GM12891 (cell line): ENCODE data around the gene KIF6.

Experiments used
- DNase-seq: peaks from one replicate; pipeline ENCODE4 v3.0.0; 2011; ENCODE audit warnings: low spot score; ENCODE audit not compliant: insufficient read length
- FAIRE-seq: peaks from 2 replicates; lab custom pipeline; 2011; peaks lifted over from hg19 to GRCh38; lab: Jason Lieb, UNC
- PAX5 ChIP-seq: IDR thresholded peaks from 2 replicates; pipeline ENCODE4 v1.6.1; 2011; ENCODE audit warnings: low read length, moderate library complexity, mild to moderate bottlenecking; ENCODE audit not compliant: insufficient read depth, severe bottlenecking
- POLR2A ChIP-seq: IDR thresholded peaks from 2 replicates; pipeline ENCODE4 v1.6.1; 2011; ENCODE audit warnings: low read depth, low read length, control low read depth
- POLR2AphosphoS5 ChIP-seq: IDR thresholded peaks from 2 replicates; pipeline ENCODE4 v1.6.1; 2011; ENCODE audit warnings: low read depth, low read length, control low read depth
- POU2F2 ChIP-seq: IDR thresholded peaks from 2 replicates; pipeline ENCODE4 v1.6.1; 2011; ENCODE audit warnings: low read depth, mild to moderate bottlenecking, control low read depth, low read length, moderate library complexity
- SPI1 ChIP-seq: IDR thresholded peaks from 2 replicates; pipeline ENCODE4 v1.6.1; 2011; ENCODE audit warnings: low read depth, low read length, control low read depth
- TAF1 ChIP-seq: IDR thresholded peaks from 2 replicates; pipeline ENCODE4 v1.6.1; 2011; ENCODE audit warnings: low read depth, low read length, control low read depth

The KIF6 gene

DNA sequence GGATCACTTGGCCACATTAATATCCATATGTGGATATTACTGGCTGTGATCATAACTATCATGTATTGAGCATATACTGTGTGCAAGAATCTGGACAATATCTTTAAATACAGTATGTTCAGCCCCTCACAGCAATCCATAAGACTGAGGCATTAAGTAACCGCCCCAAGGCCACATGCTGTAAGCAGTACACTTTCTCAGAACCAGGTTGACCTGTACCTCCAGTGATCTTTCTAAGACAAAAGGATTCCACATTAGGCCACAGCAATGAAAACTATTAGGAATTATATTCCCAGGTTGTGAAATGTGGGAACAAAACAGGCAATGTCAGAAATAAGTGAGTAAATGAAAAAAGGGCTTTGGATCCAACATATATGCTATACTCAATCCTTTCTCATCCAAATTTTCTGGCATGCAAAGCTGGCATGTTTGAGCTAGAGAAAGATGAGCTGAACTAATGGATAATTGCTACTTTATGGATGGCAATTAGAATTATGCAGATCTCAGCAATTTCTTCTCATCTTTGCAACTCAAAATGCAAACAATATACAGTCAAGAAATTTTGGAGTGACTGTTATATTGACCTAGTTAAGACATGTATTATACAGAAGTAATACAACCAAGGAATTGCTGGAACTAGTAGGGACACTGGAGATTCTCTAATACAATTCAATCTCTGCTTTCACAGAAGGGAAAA, 86.9 kb downstream of the KIF6 start:
- no peak for FAIRE-seq
- DNase-seq = no peak
- TF ChIP-seq POLR2A (no peak), SPI1 (no peak), PAX5 (no peak), POLR2AphosphoS5 (no peak), POU2F2 (no peak), TAF1 (no peak)

- TF ChIP-seq POLR2A (no peak), SPI1 (no peak), PAX5 (no peak), POU2F2 (no peak), POLR2AphosphoS5 (no peak), TAF1 (no peak)
- DNase-seq = no peak
- FAIRE-seq = no peak
Observed at GRCh38 chr6:39634646-39635341, 90.4 kb downstream of the KIF6 start.

DNA sequence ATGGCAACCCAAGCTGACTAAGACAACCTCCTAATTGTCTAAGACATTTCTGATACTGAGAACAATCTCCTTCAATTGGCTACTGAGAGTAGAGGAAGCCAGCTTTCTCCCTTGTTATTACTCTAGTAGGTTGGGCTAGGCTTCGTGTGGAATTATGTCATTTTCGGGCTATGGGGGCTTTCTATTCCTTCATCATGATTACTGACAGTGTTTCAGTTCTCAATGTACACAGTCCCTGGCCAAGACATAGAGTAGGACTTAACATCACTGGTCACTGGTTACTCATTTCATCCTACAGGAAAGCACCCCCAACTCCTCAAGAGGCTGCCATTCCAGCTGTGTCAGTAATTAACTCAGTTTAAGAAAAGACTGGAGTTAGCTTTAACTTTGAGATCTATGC, 100.0 kb downstream of the KIF6 start:
- TF ChIP-seq POLR2A (no peak), POU2F2 (no peak), POLR2AphosphoS5 (no peak), PAX5 (no peak), TAF1 (no peak), SPI1 (no peak)
- DNase-seq (no peak), FAIRE-seq (no peak)

- FAIRE-seq = no peak
- no peak for DNase-seq
- no peak for TF ChIP-seq POLR2A
- TF ChIP-seq SPI1 = no peak
- no peak for TF ChIP-seq TAF1
- TF ChIP-seq POU2F2 = no peak
- no peak for TF ChIP-seq POLR2AphosphoS5
- TF ChIP-seq PAX5 = no peak
Observed at GRCh38 chr6:39623750-39624149, 101.5 kb downstream of the KIF6 start.

DNA sequence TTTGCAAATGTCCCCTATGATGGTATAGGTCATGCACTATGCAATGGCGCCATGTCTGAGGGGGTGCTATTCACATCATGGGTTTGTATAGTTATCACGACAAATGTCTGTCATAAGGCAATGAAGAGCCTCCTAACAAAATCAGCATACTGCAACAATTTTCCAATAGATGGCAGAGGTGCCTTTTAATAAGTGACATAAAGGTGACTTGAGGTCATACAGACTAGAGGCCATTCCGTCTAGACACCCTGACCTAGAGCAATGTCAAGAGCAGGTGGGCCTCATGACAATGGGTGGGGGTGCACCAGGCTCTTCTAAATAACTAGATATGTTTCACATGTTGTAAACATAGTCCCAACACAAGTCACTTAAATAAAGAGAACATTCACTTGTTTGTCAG, 107.7 kb downstream of the KIF6 start:
- FAIRE-seq = no peak
- no peak for DNase-seq
- TF ChIP-seq POLR2AphosphoS5 (no peak), PAX5 (no peak), POLR2A (no peak), POU2F2 (no peak), TAF1 (no peak), SPI1 (no peak)

DNA sequence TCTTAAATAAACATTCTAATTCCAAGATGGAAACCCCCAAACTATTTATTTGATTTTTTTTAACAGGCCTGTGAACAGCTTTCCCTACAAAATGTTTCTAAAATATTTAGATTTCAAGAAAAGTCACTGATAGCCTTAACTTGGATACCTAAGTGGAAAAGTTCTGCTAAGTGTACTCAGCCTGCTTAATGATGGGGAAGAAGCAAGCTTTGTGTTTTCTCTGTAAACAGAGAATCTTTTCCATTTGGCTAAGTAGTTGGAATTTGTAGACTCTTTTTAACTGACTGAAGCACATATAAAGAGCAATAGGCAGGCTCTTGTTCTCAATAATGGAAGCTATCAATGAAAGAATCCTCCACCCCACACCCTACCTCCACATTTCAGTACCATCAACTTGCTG, 108.2 kb downstream of the KIF6 start:
- TF ChIP-seq POLR2A (no peak), SPI1 (no peak), POU2F2 (no peak), POLR2AphosphoS5 (no peak), PAX5 (no peak), TAF1 (no peak)
- FAIRE-seq (no peak), DNase-seq (no peak)

GRCh38 chr6:39615622-39616021, 109.6 kb downstream of the KIF6 start:
- no peak for TF ChIP-seq SPI1
- no peak for TF ChIP-seq POLR2A
- no peak for TF ChIP-seq POU2F2
- no peak for TF ChIP-seq PAX5
- no peak for TF ChIP-seq POLR2AphosphoS5
- no peak for TF ChIP-seq TAF1
- DNase-seq = no peak
- FAIRE-seq = no peak

DNA sequence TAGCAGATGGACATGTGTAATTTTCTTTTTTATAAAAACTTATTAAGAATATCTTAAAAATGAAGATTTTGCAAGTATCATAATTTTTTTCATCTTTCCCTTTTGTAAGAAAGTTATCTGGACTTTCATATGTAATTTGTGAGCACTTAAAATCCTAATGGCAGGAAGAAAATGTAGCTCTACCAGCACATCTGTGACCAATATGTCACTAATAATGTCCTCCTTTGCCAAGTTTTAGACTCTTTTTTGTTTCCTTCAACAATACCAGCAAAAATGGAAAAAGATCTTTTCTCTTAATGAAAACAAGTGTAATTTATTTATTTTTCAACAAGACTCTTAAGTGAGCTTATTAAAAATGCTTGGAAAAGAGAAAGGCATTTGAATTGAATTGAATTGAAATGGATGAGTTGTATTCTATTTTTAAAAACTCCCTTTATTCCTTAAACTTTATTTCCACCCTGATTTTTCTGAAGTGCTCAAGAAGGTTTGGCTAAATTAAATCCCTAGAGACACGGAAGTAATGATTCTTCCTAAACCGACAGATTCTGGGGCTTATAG, 110.7 kb downstream of the KIF6 start:
- TF ChIP-seq POU2F2 = no peak
- TF ChIP-seq TAF1 = no peak
- TF ChIP-seq POLR2A = no peak
- no peak for TF ChIP-seq SPI1
- TF ChIP-seq PAX5 = no peak
- no peak for TF ChIP-seq POLR2AphosphoS5
- no peak for FAIRE-seq
- DNase-seq = no peak

- TF ChIP-seq PAX5 = no peak
- no peak for TF ChIP-seq TAF1
- no peak for TF ChIP-seq POLR2A
- TF ChIP-seq SPI1 = no peak
- TF ChIP-seq POU2F2 = no peak
- TF ChIP-seq POLR2AphosphoS5 = no peak
- FAIRE-seq = no peak
- DNase-seq = no peak
Observed at GRCh38 chr6:39610221-39610620, 115.0 kb downstream of the KIF6 start.

GRCh38 chr6:39608652-39609345, 116.4 kb downstream of the KIF6 start:
- FAIRE-seq = no peak
- no peak for TF ChIP-seq SPI1
- TF ChIP-seq POLR2AphosphoS5 = no peak
- no peak for TF ChIP-seq PAX5
- TF ChIP-seq TAF1 = no peak
- no peak for TF ChIP-seq POU2F2
- DNase-seq = no peak
